HepG2 (cell line): ENCODE results near the gene ANKRD6.
"Not testable (repeated sequence)": the region's sequence is repeated elsewhere in the genome, so short reads cannot be mapped to it uniquely, and the experiment has no call there.

Experiments
- EZH2 ChIP-seq: conservative IDR thresholded peaks from 2 replicates; pipeline ENCODE4 v1.6.1; 2012; ENCODE audit warnings: mild to moderate bottlenecking, low read depth, low read length, moderate library complexity
- PAF1 ChIP-seq: IDR thresholded peaks from 2 replicates; pipeline ENCODE4 v1.6.1; 2016; ENCODE audit warnings: missing genetic modification reagents, missing compliant biosample characterization

DNA sequence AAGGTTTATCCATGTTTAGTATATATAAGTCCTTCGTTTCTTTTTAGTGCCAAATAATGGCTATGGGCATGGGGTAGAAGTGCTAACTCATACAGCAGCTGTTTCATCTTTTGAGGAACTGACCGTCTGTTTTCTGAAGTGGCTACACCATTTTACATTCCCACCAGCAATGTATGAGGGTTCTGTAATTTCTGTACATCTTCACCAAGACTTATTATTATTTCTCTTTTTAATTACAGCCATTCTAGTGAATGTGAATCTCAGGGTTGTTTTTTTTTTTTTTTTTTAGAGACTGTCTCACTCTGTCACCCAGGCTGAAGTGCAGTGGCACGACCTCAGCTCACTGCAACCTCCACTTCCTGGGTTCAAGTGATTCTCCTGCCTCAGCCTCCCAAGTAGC is 203.5 kb downstream of the ANKRD6 start:
- TF ChIP-seq PAF1 (CRISPR knock-in tag); EZH2: not testable (repeated sequence)
